Esophagus muscularis mucosa (tissue), 4 donors: ENCODE measurements around the gene CPT1A.

Experiments
- CTCF ChIP-seq, 3 experiments: fragments of 200-600 bp in 2 of 3; fragments of 450-650 bp in 1 of 3; sonication (generic) in 2 of 3; IDR thresholded peaks; one replicate each; pipeline ENCODE4 v1.5.1; 2017 to 2019; ENCODE audit warnings: antibody characterized with exemption in 3 of 3, mild to moderate bottlenecking in 2 of 3, moderate library complexity in 1 of 3
- EP300 ChIP-seq: sonication (generic); formaldehyde crosslinking; IDR thresholded peaks from one replicate; pipeline ENCODE4 v1.6.1; 2017; ENCODE audit warnings: antibody characterized with exemption
- POLR2A ChIP-seq: fragments of 450-650 bp; IDR thresholded peaks from one replicate; pipeline ENCODE4 v1.6.1; 2017; ENCODE audit warnings: antibody characterized with exemption, moderate library complexity, mild to moderate bottlenecking, low read depth
- POLR2AphosphoS5 ChIP-seq, 2 donors: sonication (generic); formaldehyde crosslinking; IDR thresholded peaks; one replicate each; pipeline ENCODE4 v1.6.1; 2017; ENCODE audit warnings: antibody characterized with exemption in 2 of 2

GRCh38 chr11:68757711-68758110 is 84.0 kb downstream of the CPT1A start:
- no peak for TF ChIP-seq CTCF (IDR thresholded peaks at IDR 0.05)
- TF ChIP-seq POLR2A, result no peak
- no peak for TF ChIP-seq POLR2AphosphoS5 (IDR thresholded peaks at IDR 0.05)
- TF ChIP-seq EP300, result no peak
